ENCODE data around the gene TRAPPC8. TPM values are rescaled to one million over a fixed set of nuclear protein-coding genes. Genes with fewer than 3 reads are reported as not detected.

Gene TRAPPC8
- total RNA-seq, 4 donors from 2014 or later: 43.7 to 58.6 (median 48.3) TPM

GRCh38 chr18:31793531-31793930, 149.4 kb downstream of the TRAPPC8 start:
- H3K9me3 ChIP-seq: no peaks in the 10 kb centered on the region
- no peaks in the 10 kb centered on the region for H3K27me3 ChIP-seq
- H3K4me1 ChIP-seq: no peaks in the 10 kb centered on the region
- DNase-seq: no peak
- no peak for TF ChIP-seq POLR2A (IDR thresholded peaks at IDR 0.05)
- TF ChIP-seq CTCF (IDR thresholded peaks at IDR 0.05): no peak
- no peak overlapping the region for H3K27ac ChIP-seq
- H3K36me3 ChIP-seq: no peaks in the 10 kb centered on the region
- no peak overlapping the region for H3K4me3 ChIP-seq

- DNase-seq: no peak
- no peaks in the 10 kb centered on the region for H3K4me1 ChIP-seq
- no peaks in the 10 kb centered on the region for H3K36me3 ChIP-seq
- no peak overlapping the region for H3K27ac ChIP-seq
- TF ChIP-seq POLR2A (IDR thresholded peaks at IDR 0.05): no peak
- no peak for TF ChIP-seq CTCF (IDR thresholded peaks at IDR 0.05)
- no peak overlapping the region for H3K4me3 ChIP-seq
- H3K9me3 ChIP-seq: no peaks in the 10 kb centered on the region
- H3K27me3 ChIP-seq: no peaks in the 10 kb centered on the region
These were observed 150.4 kb downstream of the TRAPPC8 start for GRCh38 chr18:31792580-31792911.

GRCh38 chr18:31791817-31792579, 150.9 kb downstream of the TRAPPC8 start:
- Histone ChIP-seq H3K27me3 (no peaks in the 10 kb centered on the region), H3K27ac (no peak overlapping the region), H3K4me1 (no peaks in the 10 kb centered on the region), H3K36me3 (no peaks in the 10 kb centered on the region), H3K4me3 (no peak overlapping the region), H3K9me3 (no peaks in the 10 kb centered on the region)
- no peak for DNase-seq
- no peak for TF ChIP-seq CTCF (IDR thresholded peaks at IDR 0.05)
- TF ChIP-seq POLR2A (IDR thresholded peaks at IDR 0.05): no peak

DNA sequence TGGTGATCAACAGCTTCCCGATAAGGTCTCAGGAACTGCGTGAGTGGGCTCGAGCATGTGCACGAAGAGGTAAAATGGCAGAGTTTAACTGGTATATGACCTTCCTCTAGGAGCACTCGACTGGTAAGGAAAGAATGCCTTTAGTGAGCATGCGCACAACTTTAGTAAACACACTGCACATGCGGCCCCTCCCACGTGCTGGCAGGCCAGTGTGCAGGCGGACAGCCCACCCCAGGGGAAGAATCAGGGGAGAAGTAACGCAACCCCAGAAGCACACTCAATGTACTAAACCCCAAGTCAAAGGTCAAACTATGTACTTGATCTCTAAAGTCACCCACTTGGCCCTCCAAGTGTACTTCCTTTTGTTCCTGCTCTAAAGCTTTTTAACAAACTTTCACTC, 153.5 kb downstream of the TRAPPC8 start:
- Histone ChIP-seq H3K4me3 (no peak overlapping the region), H3K27ac (no peak overlapping the region), H3K27me3 (no peaks in the 10 kb centered on the region), H3K36me3 (no peaks in the 10 kb centered on the region), H3K4me1 (no peaks in the 10 kb centered on the region), H3K9me3 (no peaks in the 10 kb centered on the region)
- no peak for TF ChIP-seq POLR2A (IDR thresholded peaks at IDR 0.05)
- no peak for TF ChIP-seq CTCF (IDR thresholded peaks at IDR 0.05)
- no peak for DNase-seq

GRCh38 chr18:31783059-31783458, 159.9 kb downstream of the TRAPPC8 start:
- H3K27ac ChIP-seq: no peak overlapping the region
- peaks cover 0 to 14% (median 0%) of the 10 kb centered on the region in 4 donors for H3K9me3 ChIP-seq
- TF ChIP-seq POLR2A (IDR thresholded peaks at IDR 0.05): no peak
- TF ChIP-seq CTCF (IDR thresholded peaks at IDR 0.05): no peak
- H3K36me3 ChIP-seq: no peaks in the 10 kb centered on the region
- H3K4me1 ChIP-seq: no peaks in the 10 kb centered on the region
- no peak for DNase-seq
- no peaks in the 10 kb centered on the region for H3K27me3 ChIP-seq
- no peak overlapping the region for H3K4me3 ChIP-seq

Small RNA genes lying within 50 kb of the gene (small RNA-seq; reads per million reads assigned to genes)
- gene RNU6-1050P: 0 reads per million in 2 donors

Other genes starting within 250 kb of the TRAPPC8 start
- gene SLC25A52, start 182.2 kb downstream of the TRAPPC8 start, total RNA-seq: not detected
- gene RNF125, start 75.7 kb upstream of the TRAPPC8 start, total RNA-seq: 10 to 100 TPM in 3 of 4 donors, 1 to 10 TPM in 1; 1.7 to 19.6 (median 16.1) TPM
- gene RNF138, start 148.7 kb upstream of the TRAPPC8 start, total RNA-seq: 10 to 100 TPM; 11.1 to 21.7 (median 15.4) TPM
- 1,000 to 10,000 TPM in 1 of 4 donors, 100 to 1,000 TPM in 2, 1 to 10 TPM in 1; 4.1 to 1,014 (median 487) TPM for gene MEP1B, start 246.9 kb upstream of the TRAPPC8 start, total RNA-seq

All from Peyer's patch (tissue), 4 donors.